RPMI7951 (cell line): ENCODE measurements around the gene TXNDC16. TPM values are rescaled to one million over a fixed set of nuclear protein-coding genes. Genes with fewer than 3 reads are reported as not detected.
"Not testable (repeated sequence)": the region's sequence is repeated elsewhere in the genome, so short reads cannot be mapped to it uniquely, and the experiment has no call there.

Experiments
- DNase-seq: peaks from one replicate; pipeline ENCODE4 v3.0.0-alpha.2; 2012; ENCODE audit warnings: low read depth
- total RNA-seq: library from RNA; depleted of rRNA; stranded (reverse); fragments of >200 nt; shearing (Covaris generic); gene quantifications from 2 replicates; pipeline ENCODE4 v1.2.3, GENCODE V29; 2014

The TXNDC16 gene
- total RNA-seq, 1 experiment from 2014 or later: 2.8 TPM

DNA sequence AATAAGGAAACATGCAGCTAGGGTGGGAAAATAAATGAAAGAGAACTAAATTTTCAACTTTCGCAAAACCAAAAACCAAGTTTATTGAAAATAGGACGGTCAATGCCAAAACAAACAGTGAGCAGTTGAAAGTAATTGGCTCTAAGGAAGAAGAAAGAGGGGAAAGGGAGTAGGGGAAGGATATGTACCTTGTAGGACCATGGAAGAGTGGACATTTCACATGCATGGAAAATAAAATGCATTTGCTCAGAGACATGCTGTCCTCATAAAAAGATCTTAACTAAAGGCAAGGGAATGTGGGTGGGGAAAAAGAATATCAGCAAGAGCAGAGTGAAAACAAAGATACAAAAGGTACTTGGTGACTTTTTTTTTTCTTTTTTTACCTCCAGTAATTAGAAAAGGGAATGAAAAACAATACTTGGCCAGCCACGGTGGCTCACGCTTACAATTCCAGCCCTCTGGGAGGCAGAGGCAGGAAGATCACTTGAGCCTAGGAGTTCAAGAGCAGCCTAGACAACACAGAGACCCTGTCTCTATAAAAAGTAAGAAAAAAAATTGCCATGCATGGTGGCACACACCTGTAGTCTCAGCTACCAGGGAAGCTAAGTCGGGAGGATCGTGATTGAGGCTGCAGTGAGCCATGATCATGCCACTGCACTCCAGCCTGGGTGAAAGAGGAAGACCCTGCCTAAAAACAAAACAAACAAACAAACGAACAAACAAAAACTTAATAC lies 6.6 kb downstream of the TXNDC16 start:
- DNase-seq: no peak

DNA sequence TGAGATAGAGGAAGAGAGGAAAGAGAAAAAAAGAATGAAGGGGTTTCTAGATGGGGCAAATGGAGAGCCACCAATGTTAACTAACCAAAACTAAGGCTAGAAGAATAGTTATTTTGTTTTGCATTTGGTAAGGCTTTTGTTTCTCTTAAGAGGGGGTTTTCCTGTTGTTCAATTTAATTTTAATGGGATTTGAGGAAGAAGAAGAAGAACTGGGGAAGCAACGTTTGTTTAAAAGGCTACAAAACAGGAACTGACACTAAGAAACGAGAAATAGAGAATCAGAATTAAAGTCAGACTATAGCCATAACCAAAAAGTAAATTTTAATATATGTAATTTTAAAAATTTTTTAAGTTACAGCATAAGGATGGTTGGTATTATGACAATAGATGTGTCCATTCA lies 13.7 kb downstream of the TXNDC16 start:
- DNase-seq: no peak

DNA sequence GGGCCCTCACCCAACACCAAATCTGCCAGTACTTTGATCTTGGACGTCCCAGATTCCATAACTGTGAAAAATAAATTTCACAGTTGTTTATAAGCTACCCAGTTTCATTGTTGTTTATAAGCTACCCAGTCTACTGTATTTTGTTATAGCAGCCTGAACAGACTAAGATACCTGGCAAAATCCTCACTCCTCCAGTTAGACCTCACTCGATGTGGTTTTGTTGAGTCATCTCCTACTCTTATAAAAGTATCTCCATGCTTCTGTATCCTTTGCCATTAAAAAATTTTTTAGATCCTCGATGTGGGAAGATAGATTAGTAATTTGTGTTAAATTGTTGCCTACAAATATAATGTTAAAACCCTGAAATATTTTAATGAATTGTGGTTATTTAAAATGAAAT lies 16.0 kb downstream of the TXNDC16 start:
- DNase-seq: no peak

DNA sequence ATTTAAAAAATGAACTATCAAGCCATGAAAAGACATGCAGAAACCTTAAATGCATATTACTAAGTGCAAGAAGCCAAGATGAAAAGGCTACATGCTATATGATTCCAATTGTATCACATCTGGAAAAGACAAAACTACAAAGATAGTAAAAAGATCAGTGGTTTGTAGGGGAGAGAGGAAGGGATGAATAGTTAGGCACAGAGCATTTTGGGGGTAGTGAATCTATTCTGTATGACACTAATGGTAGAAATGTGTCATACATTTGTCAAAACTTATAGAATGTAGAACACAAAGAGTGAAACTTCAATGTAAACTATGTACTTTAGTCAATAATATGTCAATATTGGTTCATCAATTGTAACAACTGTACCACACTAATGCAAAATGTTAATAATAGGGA lies 20.8 kb downstream of the TXNDC16 start:
- DNase-seq: no peak

DNA sequence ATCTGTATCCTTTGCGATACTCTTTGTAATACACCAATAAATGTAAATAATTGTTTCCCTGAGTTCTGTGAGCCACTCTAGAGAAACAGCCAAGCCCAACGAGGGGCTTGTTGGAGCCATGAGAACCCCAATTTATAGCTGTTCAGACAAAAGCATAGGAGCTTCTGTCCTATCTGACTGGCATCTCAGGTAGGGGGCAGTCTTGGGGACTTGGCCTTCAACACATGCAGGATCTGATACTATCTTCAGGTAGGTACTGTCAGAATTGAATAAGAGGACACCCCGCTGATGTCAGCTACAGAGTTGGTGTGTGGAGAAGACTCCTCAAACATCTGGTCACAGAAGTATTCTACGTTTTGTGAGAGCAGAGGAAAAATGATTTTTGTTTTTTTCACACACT lies 25.3 kb downstream of the TXNDC16 start:
- no peak for DNase-seq

DNA sequence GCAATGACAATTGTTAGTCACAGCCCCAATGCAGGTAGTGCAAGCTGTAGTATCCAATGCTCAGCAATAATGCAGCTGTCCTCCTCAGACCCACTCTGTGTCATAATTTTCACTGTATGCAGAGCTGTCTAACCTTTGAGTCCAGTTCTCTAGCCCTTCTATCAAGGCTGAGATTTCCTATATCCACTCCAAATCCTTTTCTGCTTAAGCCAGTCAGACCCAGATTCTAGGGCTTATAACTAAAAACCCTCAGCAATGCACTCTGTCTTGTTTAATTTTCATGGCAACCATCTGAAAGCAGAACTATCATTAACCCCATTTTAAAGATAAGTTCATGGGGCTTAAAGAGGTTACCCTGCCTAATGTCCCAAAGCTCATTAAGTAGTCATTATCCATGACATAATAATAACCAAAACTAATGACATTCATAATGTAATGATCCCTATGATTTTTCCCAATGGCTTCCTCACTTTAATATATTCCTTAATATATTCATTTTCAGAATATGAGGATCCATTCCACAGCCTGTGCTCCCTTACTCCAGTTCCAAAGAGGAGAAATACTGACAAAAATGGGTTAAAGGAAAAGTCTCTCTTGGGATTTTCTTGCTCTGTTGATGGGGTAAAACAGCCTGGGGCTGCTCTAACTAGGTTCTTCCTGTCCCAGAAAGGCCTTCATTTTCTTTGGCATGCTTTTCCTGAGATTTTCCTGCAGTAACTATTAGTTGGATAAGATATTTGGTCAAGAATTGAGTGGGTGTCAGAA lies 29.5 kb downstream of the TXNDC16 start:
- DNase-seq: no peak

DNA sequence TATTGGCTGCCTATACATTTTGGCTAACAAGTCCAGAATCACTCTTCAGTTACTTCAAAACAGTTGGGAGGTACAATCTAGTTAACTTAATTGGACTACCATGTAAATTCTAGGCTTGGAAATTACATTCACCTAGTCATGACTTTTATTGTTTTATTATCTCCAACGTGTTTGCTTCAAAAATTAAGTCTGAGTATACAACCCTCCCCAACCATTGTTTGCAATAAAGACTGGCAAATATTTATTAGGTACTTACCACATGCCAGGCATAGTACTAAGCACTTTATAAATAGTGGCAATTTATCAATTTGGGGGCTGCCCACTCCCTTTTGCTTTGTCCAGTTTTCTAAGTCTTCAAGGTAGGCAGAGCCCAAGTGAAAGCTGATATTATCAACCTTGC lies 30.3 kb downstream of the TXNDC16 start:
- no peak for DNase-seq

DNA sequence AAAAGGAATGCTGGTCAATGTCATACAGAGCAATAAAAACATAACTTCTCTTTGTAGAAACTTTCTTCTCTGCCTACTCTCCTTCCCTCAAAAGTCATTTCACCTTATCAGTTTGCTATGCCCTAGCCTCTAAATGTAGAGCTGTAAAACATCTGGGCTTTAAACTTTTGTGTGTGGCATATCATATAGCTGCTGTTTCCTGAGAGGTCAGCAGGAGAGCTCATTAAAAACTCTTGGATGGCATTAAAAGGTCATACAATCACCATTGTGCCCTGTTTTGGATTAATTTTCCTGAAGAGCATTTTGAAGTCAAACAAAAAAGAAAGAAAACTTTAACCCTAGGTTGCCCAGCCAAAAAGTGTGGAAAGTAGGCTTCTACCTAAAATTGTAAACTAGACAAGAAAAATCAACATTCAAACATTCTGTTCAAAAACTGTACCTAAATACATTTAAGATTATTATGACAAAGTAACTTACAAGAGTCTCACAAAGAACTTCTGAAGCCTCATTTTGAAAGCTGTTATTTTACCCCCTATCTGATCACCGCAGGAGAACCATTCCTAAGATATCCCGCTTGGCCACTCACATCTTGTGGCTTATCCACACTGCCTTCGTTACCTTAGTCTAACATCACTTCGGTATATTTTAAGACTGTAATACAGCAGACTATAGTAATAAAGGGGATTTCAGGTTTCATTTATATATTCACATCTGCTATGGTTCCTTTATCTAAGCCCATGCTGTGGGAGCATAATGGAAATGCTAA lies 38.1 kb downstream of the TXNDC16 start:
- no peak for DNase-seq

DNA sequence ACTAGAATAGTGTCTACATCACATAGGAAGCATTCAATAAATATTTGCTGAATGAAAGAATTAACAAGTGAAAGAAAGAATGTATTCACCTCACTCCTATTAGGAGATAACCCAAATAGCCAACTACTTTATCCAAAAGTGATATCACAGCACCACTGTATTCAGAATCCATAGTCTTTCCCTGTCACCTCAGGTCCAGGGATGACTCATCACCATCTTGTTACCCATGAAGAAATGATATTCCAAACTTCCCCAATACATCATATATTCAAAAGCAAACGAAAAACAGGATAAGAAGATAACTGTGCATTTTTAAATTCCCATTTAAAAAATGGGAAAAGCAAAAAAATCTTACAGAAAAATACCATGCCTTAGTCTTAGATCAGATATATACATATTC lies 39.1 kb downstream of the TXNDC16 start:
- no peak for DNase-seq

DNA sequence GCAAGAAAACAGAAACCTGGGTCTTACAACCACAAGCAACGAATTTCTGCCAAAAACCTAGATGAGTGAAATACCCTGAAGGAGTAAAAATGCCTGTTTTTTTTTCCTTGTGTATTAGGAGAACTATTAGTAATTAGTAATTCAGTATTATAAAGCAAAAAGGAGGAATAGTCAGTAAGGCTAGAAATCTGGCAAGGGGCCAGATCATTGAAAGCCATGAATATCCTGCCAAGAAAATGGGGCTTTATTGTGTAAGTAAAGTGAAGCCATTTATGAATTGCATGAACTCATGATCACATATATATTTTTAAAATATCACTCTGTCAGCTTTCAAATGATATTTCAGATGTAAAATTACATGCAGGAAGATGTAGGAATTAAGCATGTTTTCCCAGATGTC lies 57.9 kb downstream of the TXNDC16 start:
- DNase-seq: no peak

DNA sequence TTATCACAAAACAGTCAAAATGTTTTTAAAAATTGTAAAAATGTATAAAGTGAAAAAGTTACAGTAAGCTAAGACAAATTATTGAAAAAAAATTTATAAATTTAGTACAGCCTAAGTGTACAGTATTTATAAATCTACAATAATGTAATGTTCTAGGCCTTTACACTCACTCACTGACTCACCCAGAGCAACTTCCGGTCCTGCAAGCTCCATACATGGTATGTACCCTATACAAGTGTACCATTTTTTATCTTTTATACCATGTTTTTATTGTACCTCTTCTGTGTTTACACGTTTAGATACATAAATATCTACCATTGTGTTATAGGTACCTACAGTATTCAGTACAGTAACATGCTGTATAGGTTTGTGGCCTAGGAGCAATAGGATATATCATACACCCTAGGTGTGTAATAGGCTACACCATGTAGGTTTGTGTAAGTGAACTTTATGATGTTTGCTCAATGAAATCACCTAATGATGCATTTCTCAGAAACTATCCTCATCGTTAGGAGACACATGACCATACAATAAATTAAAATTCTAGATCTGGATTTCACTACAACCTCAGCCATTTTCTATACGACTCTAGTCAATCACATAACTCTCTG lies 66.8 kb downstream of the TXNDC16 start:
- DNase-seq: no peak

DNA sequence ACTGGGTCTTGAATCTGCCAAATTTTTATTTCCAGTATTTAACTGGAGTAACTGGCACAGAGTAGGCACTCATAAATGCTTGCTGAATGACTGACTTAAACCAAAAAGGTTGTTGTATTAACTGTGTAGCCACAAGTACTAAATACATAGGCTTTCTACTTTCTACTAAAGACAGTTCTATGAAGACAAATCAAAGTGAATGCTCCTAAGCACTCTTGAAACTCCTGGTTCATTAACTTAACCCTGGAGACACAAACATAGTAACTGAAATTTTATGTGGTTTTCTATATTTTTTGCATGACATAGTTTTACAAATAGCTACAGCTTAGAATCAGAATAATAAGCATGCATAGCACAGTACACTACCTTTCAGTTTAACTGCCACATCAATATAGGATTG lies 70.4 kb downstream of the TXNDC16 start:
- no peak for DNase-seq

DNA sequence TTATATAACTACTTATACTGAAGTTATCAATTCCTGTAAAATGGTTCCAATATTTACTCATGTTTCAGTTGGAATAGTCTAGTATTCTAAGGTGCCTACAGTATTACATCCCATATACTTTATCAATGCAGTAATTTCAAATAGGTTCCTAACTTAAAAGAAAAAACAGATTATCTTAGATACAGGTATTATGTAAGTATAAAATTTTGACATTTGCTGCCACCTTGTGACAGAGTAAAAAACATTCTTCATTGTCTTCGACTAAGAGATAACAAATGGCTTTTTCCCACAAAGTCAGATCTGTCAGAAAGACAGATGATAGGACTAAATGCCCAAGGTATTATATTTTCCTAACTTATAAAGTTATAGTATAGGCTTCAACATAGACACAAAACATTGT lies 78.7 kb downstream of the TXNDC16 start:
- peak; percentile 44 for DNase-seq

DNA sequence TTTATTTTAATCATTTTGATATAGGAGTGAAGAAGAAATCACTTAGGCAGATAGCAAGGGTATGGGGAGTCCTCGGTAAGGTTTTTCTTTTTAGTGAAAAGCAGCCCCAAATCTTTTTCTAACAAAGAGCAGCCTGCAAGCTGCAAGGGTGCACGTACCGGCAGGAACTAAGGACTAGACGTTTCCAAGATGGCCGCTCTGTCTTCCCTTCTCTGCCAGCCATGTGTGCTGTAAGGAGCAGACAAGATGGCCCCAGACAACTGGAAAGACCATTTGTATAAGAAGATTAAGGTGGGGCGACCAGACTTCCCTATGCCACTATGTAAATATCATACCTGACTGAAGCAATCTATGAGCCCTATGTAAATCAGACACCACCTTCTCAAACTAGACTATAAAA lies 79.6 kb downstream of the TXNDC16 start:
- DNase-seq: no peak

DNA sequence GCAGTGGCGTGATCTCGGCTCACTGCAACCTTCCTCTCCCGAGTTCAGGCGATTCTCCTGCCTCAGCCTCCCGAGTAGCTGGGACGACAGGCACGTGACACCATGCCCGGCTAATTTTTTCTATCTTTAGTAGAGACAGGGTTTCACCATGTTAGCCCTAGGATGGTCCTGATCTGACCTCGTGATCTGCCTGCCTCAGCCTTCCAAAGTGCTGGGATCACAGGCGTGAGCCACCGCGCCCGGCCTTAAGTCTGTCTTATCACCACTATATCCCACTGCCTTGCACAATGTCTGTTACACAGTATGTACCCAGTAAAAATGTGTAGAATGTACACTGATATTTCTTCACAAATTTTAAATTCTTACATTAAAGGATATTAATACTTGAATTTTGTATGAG lies 80.1 kb downstream of the TXNDC16 start:
- DNase-seq: not testable (repeated sequence)

DNA sequence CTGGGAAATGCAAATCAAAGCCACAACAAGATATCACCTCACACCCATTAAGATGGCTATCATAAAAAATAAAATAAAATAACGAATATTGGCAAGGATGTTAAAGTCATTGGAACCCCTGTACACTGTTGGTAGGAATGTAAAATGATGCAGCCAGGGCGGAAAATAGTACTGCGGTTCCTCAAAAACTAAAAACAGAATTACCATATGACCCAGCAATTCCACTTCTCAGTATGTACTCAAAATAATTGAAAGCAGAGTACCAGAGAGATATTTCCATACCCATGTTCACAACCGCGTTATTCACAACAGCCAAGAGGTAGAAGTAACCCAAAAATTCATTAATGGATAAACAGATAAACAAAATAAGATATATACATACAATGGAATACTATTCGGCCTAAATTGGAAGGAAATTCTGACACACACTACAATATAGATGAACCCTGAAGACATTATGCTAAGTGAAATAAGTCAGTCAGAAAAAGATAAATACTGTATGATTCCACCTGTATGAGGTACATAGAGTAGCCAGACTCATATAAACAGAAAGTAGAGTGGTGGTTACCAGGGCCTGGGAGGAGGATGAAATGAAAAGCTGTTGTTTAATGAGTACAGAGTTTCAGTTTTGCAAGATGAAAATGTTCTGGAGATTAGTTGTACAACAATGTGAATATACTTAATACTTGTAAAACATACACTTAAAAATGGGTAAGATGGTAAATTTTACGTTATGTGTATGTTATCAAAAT lies 84.6 kb downstream of the TXNDC16 start:
- no peak for DNase-seq

DNA sequence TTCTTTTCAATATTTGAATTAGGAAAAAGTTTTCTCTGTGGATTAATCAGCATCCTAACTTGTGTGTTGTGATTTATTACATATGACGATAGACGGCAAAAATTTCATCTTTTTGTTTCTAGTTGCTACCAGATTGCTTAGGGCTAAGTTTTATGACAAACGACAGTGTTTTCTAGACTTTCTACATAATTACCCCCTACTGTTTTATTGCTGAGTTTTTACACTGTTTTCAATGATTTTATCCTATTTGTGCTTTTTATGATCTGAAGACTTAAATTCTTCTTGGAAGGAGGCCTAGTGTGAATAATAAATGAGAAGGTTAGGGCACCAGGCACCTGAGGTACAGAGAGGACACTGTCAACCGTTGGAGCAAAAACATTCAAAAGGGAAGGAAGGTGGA lies 88.1 kb downstream of the TXNDC16 start:
- no peak for DNase-seq

DNA sequence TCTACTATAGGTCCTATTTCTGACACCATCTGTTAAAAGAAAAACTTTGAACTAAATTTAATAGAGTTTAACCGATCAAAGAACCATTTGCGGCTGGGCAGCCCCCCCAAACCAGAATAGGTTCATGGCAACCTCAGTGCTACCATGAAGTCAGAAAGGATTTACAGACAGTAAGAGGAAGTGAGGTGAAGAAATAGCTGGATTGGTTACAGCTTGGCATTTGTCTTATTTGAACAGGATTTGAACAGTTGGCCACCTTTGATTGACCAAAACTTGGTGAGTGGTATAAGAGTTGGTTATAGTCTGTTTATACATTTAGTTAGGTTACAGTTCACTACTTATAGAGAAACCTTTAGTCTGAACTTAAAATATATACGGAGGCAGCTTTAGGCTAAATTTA lies 88.9 kb downstream of the TXNDC16 start:
- no peak for DNase-seq

DNA sequence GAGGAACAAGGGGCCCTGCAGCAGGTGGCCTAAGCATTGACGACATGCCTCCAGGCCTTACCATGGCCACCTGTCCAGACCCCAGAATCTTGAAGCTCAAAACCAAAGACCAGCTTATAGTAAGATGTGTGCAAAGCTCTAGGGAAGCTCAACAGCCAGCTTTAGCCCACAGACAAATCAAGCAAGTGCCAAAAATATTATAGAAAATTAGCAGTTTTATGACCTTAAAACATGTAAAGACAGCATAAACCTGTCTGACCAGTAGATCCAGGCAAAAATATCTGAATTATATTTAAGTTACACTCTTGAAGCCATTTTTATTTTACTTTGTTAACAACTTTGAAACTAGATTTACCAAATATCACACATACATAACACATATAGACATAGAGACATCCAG lies 90.6 kb downstream of the TXNDC16 start:
- no peak for DNase-seq

DNA sequence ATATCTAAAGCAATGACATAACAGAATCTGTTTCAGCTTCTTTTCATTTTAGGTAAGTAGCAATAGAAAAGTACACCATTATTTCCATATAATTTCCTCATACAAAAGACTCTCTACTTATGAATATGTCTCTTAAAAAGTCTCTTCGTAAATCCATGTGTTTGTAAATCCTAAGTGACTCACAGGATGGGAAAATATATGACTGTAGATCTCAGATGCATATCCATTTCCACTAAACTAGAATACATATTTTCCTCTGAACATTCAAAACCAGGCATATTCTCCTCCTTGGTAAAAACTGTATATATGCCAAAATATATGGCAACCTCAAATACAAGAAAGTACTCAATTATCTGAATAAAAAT lies 93.6 kb downstream of the TXNDC16 start:
- no peak for DNase-seq

DNA sequence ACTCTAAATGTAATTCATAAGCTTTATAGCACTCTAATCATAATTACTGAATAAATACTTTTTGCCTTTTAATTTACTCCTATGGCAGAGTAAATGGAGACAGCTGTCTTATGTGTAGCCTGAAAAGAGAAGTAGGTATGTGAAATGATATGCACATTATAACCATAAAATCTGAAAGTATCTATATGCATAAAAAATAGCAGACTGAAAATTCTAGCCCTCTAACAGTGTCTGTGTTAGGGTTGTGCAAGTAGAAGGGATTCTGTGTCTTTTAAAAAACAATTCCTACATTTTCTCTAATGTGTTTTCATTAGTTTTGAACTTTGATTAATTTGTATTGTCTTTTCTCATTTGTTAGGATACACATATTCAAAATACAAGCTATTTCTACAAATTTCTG lies 94.9 kb downstream of the TXNDC16 start:
- no peak for DNase-seq
